ENCODE results near the gene PCDH7.

GRCh38 chr4:30726090-30726675 is 6.0 kb downstream of the PCDH7 start:
- TF ChIP-seq POLR2AphosphoS5 (IDR thresholded peaks at IDR 0.05; ENCODE audit: low read depth, low read length) = no peak
- TF ChIP-seq, protein P1, sequence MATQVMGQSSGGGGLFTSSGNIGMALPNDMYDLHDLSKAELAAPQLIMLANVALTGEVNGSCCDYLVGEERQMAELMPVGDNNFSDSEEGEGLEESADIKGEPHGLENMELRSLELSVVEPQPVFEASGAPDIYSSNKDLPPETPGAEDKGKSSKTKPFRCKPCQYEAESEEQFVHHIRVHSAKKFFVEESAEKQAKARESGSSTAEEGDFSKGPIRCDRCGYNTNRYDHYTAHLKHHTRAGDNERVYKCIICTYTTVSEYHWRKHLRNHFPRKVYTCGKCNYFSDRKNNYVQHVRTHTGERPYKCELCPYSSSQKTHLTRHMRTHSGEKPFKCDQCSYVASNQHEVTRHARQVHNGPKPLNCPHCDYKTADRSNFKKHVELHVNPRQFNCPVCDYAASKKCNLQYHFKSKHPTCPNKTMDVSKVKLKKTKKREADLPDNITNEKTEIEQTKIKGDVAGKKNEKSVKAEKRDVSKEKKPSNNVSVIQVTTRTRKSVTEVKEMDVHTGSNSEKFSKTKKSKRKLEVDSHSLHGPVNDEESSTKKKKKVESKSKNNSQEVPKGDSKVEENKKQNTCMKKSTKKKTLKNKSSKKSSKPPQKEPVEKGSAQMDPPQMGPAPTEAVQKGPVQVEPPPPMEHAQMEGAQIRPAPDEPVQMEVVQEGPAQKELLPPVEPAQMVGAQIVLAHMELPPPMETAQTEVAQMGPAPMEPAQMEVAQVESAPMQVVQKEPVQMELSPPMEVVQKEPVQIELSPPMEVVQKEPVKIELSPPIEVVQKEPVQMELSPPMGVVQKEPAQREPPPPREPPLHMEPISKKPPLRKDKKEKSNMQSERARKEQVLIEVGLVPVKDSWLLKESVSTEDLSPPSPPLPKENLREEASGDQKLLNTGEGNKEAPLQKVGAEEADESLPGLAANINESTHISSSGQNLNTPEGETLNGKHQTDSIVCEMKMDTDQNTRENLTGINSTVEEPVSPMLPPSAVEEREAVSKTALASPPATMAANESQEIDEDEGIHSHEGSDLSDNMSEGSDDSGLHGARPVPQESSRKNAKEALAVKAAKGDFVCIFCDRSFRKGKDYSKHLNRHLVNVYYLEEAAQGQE (IDR thresholded peaks at IDR 0.05; ENCODE audit: insufficient read depth in 1 of 2, low read depth in 2 of 2, low read length in 2 of 2) = no peak
- no peak for TF ChIP-seq TAF1 (IDR thresholded peaks at IDR 0.05; ENCODE audit: borderline replicate concordance, insufficient read depth, low read length)

All from PFSK-1 (cell line).